Measurements from ENCODE around the gene HOMER1. TPM values are rescaled to one million over a fixed set of nuclear protein-coding genes. Genes with fewer than 3 reads are reported as not detected.

The HOMER1 gene
- total and polyA plus RNA-seq, 10 of the 15 experiments (the other 5 are each of a cell fraction or from before 2014, with no cell fraction given), result 0.96 to 22.0 (median 7.5) TPM

DNA sequence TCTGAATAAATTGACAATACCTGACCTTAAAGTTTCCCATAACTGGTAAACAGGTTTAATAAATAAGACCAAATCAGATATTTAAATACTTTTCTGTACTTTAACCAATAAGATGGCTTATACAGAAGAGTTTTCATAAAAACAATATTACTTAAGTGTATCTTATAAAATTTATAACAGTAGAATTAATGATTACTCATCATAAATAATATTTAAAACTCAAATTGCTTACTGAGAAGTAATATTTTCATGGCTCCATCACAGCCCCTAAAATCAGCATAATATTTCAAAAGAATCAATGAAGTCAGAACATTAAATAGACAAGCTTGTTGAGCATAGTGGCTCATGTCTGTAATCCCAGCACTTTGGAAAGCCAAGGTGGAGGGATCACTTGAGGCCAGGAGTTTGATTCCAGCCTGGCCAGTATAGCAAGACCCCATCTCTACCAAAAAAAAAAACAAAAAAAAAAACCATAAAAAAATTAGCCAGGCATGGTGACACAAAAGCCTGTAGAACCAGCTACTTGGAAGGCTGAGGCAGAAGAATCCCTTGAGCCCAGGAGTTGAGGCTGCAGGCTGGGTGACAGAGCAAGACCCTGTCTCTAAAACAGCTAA, 23.5 kb downstream of the HOMER1 start:
- DNase-seq (ENCODE audit: low read depth, low spot score) (no peak), FAIRE-seq (no peak), ATAC-seq (no peak)
- TF ChIP-seq ZNF217 (IDR thresholded peaks at IDR 0.05) (no peak), EED (IDR thresholded peaks at IDR 0.05; ENCODE audit: low read depth) (no peak), SIX5 (IDR thresholded peaks at IDR 0.05; ENCODE audit: low read depth, low read length, severe bottlenecking) (no peak)
- no peaks in the 10 kb centered on the region for H3K79me2 ChIP-seq (ENCODE audit: control insufficient read depth, insufficient read depth, low read length)
- no peaks in the 10 kb centered on the region for H3K27me3 ChIP-seq (replicated peaks in 1 of 2; ENCODE audit: control insufficient read depth in 2 of 2, insufficient read depth in 2 of 2, low read length in 1 of 2)
- H3K4me3 ChIP-seq, result no peak overlapping the region
- CTCF ChIA-PET, result interaction anchor here (0.8 to 1.6 kb wide), 2 partner anchors 19 to 470 kb away, joined by 3 read pairs; no protein-coding TSS in a partner anchor
- intact Hi-C loops (cut with micrococcal nuclease; ENCODE audit: unreplicated experiment) (no loop called here), in situ Hi-C loops (cut with MboI) (no loop called here)
- no peak overlapping the region for H3K4me2 ChIP-seq (ENCODE audit: control insufficient read depth, insufficient read depth)
- H3K27ac ChIP-seq (ENCODE audit: control insufficient read depth, insufficient read depth), result no peak overlapping the region
- H2AFZ ChIP-seq (ENCODE audit: control insufficient read depth, low read depth, low read length), result no peak overlapping the region
- no peaks in the 10 kb centered on the region for H3K4me1 ChIP-seq (ENCODE audit: control insufficient read depth, insufficient read depth, low read length)
- H4K20me1 ChIP-seq (ENCODE audit: control insufficient read depth, insufficient read depth), result no peaks in the 10 kb centered on the region
- no peaks in the 10 kb centered on the region for H3K9me3 ChIP-seq (replicated peaks; ENCODE audit: control insufficient read depth, insufficient read depth, low read length)
- RAD21 ChIA-PET (ENCODE audit: unreplicated experiment), result no interaction called here
- no peak overlapping the region for H3K9ac ChIP-seq (ENCODE audit: control insufficient read depth, insufficient read depth, low read length)
- SMC1A ChIA-PET (ENCODE audit: uncharacterized antibody, unreplicated experiment), result interaction anchor here (0.6 to 1.3 kb wide), 4 partner anchors 18 to 1118 kb away, joined by 3 to 4 read pairs (median 4); no protein-coding TSS in a partner anchor
- POLR2A ChIA-PET, result interaction anchor here (0.9 to 1.0 kb wide), 3 partner anchors 14 to 23 kb away, joined by 3 to 4 read pairs (median 3); partner anchors contain the start of gene HOMER1
- BruUV-seq (replicated peaks), result no TSS peak
- H3K36me3 ChIP-seq (ENCODE audit: control insufficient read depth in 2 of 2, insufficient read depth in 2 of 2, low read length in 1 of 2), result no peaks in the 10 kb centered on the region

DNA sequence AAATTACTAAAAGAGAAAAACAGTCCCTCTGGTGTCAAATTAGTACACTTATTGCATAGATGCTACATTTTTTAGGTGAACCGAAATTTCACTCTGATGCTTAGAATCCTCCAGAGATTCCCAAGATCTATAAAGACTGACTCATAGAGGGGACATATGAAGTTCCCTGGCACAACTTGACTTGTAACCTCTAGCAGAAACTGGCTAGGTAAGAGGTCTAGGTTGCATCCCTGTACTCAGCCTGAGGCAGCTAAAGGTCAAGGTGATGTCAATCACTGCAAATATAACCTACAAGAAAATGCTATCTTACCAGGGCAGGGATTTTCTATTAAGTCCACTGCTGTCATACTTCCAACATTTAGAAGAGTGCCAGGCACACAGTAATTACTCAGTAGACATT, 24.2 kb downstream of the HOMER1 start:
- DNase-seq (ENCODE audit: low read depth, low spot score) (no peak), ATAC-seq (no peak), FAIRE-seq (no peak)
- Histone ChIP-seq H3K9me3 (replicated peaks; ENCODE audit: control insufficient read depth, insufficient read depth, low read length) (no peaks in the 10 kb centered on the region), H3K79me2 (ENCODE audit: control insufficient read depth, insufficient read depth, low read length) (no peaks in the 10 kb centered on the region), H2AFZ (ENCODE audit: control insufficient read depth, low read depth, low read length) (no peak overlapping the region), H3K9ac (ENCODE audit: control insufficient read depth, insufficient read depth, low read length) (no peak overlapping the region), H3K4me1 (ENCODE audit: control insufficient read depth, insufficient read depth, low read length) (no peaks in the 10 kb centered on the region), H3K36me3 (ENCODE audit: control insufficient read depth in 2 of 2, insufficient read depth in 2 of 2, low read length in 1 of 2) (no peaks in the 10 kb centered on the region), H3K27me3 (replicated peaks in 1 of 2; ENCODE audit: control insufficient read depth in 2 of 2, insufficient read depth in 2 of 2, low read length in 1 of 2) (no peaks in the 10 kb centered on the region), H3K27ac (ENCODE audit: control insufficient read depth, insufficient read depth) (no peak overlapping the region), H3K4me2 (ENCODE audit: control insufficient read depth, insufficient read depth) (no peak overlapping the region), H4K20me1 (ENCODE audit: control insufficient read depth, insufficient read depth) (no peaks in the 10 kb centered on the region), H3K4me3 (no peak overlapping the region)
- intact Hi-C loops (cut with micrococcal nuclease; ENCODE audit: unreplicated experiment) (no loop called here), in situ Hi-C loops (cut with MboI) (no loop called here)
- BruUV-seq (replicated peaks), result no TSS peak
- ChIA-PET RAD21 (ENCODE audit: unreplicated experiment) (no interaction called here), SMC1A (ENCODE audit: uncharacterized antibody, unreplicated experiment) (interaction anchor here (1.3 kb wide), 1 partner anchor 19 kb away, joined by 4 read pairs; no protein-coding TSS in a partner anchor), CTCF (interaction anchor here (1.6 kb wide), 1 partner anchor 19 kb away, joined by 3 read pairs; no protein-coding TSS in a partner anchor), POLR2A (interaction anchor here (1.0 kb wide), 2 partner anchors 13 to 24 kb away, joined by 3 read pairs; partner anchors contain the start of gene HOMER1)
- 56% methylated on average over 1 of the region's 1 CpG for WGBS (ENCODE audit: insufficient coverage, insufficient replicate concordance, low lambda C conversion rate, missing lambda C conversion rate)
- TF ChIP-seq, protein P1, sequence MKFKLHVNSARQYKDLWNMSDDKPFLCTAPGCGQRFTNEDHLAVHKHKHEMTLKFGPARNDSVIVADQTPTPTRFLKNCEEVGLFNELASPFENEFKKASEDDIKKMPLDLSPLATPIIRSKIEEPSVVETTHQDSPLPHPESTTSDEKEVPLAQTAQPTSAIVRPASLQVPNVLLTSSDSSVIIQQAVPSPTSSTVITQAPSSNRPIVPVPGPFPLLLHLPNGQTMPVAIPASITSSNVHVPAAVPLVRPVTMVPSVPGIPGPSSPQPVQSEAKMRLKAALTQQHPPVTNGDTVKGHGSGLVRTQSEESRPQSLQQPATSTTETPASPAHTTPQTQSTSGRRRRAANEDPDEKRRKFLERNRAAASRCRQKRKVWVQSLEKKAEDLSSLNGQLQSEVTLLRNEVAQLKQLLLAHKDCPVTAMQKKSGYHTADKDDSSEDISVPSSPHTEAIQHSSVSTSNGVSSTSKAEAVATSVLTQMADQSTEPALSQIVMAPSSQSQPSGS (IDR thresholded peaks at IDR 0.05; ENCODE audit: low read length), result no peak
- TF ChIP-seq, protein P2, sequence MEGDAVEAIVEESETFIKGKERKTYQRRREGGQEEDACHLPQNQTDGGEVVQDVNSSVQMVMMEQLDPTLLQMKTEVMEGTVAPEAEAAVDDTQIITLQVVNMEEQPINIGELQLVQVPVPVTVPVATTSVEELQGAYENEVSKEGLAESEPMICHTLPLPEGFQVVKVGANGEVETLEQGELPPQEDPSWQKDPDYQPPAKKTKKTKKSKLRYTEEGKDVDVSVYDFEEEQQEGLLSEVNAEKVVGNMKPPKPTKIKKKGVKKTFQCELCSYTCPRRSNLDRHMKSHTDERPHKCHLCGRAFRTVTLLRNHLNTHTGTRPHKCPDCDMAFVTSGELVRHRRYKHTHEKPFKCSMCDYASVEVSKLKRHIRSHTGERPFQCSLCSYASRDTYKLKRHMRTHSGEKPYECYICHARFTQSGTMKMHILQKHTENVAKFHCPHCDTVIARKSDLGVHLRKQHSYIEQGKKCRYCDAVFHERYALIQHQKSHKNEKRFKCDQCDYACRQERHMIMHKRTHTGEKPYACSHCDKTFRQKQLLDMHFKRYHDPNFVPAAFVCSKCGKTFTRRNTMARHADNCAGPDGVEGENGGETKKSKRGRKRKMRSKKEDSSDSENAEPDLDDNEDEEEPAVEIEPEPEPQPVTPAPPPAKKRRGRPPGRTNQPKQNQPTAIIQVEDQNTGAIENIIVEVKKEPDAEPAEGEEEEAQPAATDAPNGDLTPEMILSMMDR (IDR thresholded peaks at IDR 0.05 in 2 of 3, conservative IDR thresholded peaks at IDR 0.05 in 1 of 3; ENCODE audit: control insufficient read depth in 2 of 3, extremely low read depth in 1 of 3, insufficient read depth in 1 of 3, low read depth in 3 of 3, low read length in 3 of 3), result no peak
- TF ChIP-seq SP1 (IDR thresholded peaks at IDR 0.05; ENCODE audit: low read depth, low read length) (no peak), RFX5 (IDR thresholded peaks at IDR 0.05; ENCODE audit: low read depth, low read length) (no peak), SMAD1 (IDR thresholded peaks at IDR 0.05; ENCODE audit: low read depth, partially characterized antibody) (no peak), SREBF1 (IDR thresholded peaks at IDR 0.05; ENCODE audit: low read length) (no peak), CHD4 (IDR thresholded peaks at IDR 0.05) (no peak), TAF1 (IDR thresholded peaks at IDR 0.05; ENCODE audit: borderline replicate concordance, low read depth, low read length) (no peak), EP300 (IDR thresholded peaks at IDR 0.05; ENCODE audit: borderline replicate concordance in 1 of 2, control insufficient read depth in 1 of 2, low read depth in 2 of 2, low read length in 2 of 2) (no peak), MEF2B (IDR thresholded peaks at IDR 0.05; ENCODE audit: partially characterized antibody, poor library complexity, severe bottlenecking) (no peak), BRCA1 (IDR thresholded peaks at IDR 0.05; ENCODE audit: low read depth, low read length) (no peak)

Measured in GM12878 (cell line).